ENCODE results near the gene CPT1A.

CPT1A gene

DNA sequence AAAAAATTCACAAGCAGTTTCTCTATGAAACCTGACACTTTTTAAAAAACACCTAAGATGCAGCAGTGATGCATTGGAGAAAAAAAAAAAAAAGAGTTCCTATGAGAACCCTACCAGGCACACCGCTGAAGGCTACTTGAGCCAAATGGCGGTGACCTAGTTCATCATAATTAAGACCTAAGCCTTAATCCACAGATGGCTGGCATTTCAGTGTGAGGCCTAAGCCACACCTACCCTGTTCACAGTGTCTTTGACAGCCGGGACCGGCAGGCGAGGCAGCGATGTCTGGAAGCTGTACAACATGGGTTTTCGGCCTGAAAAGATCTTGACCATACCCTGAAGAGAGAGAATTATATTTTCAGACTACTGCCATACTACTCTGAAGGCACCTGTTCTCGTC, 38.0 kb downstream of the CPT1A start:
- H3K27me3 Mint-ChIP-seq: no peaks in the 10 kb centered on the region
- no peak for ATAC-seq
- no peaks in the 10 kb centered on the region for H3K4me1 Mint-ChIP-seq
- no peak for DNase-seq
- H3K27ac Mint-ChIP-seq: no peak overlapping the region
- H3K9me3 Mint-ChIP-seq: no peaks in the 10 kb centered on the region
- no peak overlapping the region for H3K4me3 Mint-ChIP-seq

DNA sequence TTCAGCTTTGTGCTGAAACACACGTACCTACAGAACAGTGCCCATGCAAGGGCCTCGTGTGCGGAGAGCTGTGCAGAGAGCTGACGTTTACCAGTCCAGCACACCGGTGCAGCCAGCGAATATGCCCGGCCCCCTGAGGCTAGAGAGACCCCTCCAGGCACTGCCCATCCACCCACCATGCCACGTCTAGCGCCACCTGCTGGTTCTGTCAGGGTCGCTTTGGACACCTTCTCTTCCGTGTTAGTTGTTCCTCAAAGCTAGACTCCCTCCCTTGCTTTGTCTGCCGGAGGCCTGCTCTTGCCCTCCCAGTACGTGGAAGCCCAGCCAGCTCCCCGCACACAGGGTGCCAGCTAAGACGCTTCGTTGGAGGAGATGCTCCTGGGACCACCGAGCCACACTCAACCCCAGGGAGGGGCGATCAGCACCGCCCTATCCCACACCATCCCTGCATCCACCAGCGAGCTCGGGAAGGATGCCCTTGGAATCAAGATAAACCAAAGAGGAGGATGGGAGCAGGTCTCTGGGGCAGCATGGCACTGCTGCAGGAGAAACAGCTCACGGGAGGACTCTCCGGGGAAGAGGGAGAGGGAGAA, 43.4 kb downstream of the CPT1A start:
- DNase-seq: peak; percentile 26 to 38
- H3K9me3 Mint-ChIP-seq: no peaks in the 10 kb centered on the region
- peak; percentile 23 for ATAC-seq
- no peak overlapping the region for H3K27ac Mint-ChIP-seq
- no peak overlapping the region for H3K4me3 Mint-ChIP-seq
- no peaks in the 10 kb centered on the region for H3K27me3 Mint-ChIP-seq
- H3K4me1 Mint-ChIP-seq: no peaks in the 10 kb centered on the region

DNA sequence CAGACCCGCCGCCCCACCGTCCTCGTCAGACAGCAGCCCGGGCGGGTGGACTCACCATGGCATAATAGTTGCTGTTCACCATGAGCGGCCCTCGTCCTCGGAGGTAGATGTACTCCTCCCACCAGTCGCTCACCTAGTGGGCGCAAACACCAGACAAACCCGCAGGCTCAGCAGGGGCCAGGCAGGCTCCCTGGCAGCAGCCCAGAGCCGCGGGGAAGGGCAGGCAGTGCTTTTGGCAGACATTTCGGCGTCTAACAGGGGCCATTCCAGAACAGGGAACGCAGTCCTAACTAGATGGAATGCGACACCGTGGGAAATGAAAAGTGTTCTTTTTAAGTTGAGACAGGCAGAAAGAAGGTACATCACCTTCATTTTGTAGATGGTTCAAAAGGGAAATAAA, 44.9 kb downstream of the CPT1A start:
- Mint-ChIP-seq H3K27ac (no peak overlapping the region), H3K4me1 (no peaks in the 10 kb centered on the region), H3K4me3 (no peak overlapping the region), H3K27me3 (no peaks in the 10 kb centered on the region), H3K9me3 (no peaks in the 10 kb centered on the region)
- ATAC-seq (no peak), DNase-seq (no peak)

DNA sequence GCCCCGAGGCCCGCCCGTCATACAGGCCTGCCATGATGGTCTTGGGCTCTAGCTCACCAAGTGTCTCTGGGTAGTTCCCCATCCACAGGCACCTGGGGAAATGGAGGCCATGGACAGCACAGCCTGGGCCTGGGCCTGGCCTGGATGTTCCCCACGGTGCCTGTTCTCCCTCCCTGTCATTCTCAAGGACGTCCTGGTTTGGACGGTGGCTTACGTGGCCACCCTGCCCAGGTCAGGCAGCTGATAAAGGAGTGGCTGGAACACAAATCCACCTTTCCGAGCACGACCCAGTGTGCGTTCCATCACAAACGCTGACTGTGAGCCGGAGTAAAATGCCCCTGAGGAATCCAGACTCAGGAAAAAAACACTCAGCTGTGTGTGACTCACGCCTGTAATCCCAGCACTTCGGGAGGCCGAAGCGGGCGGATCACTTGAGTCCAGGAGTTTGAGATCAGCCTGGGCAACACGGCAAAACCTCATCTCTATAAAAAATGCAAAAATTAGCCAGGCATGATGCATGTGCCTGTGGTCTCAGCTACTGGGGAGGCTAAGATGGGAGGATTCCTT, 49.2 kb downstream of the CPT1A start:
- no peak for DNase-seq
- H3K27ac Mint-ChIP-seq: peak overlapping the region; percentile 40 to 48
- H3K4me3 Mint-ChIP-seq: no peak overlapping the region
- no peaks in the 10 kb centered on the region for H3K27me3 Mint-ChIP-seq
- H3K9me3 Mint-ChIP-seq: no peaks in the 10 kb centered on the region
- H3K4me1 Mint-ChIP-seq: no peaks in the 10 kb centered on the region
- ATAC-seq: no peak

DNA sequence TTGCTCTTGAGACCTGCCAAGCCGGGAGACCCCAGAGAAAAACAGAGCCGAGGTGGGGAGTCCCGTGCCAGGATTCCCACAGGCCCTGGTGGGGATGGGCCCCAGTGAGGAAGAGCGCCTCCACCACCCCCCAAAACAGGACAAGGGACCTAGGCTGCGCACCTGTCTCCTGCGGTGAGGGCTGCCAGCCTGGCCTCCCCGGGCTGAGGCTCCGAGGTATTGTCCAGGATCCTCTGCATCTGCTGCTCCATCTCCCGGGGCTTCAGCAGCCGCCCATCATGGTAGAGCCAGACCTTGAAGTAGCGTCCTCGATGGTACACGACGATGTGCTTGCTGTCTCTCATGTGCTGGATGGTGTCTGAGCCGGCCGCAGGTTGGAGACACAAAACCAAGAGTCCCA, 57.1 kb downstream of the CPT1A start:
- DNase-seq (no peak), ATAC-seq (no peak)
- Mint-ChIP-seq H3K27ac (peak overlapping the region in 1 of 2 donors; percentile 42), H3K27me3 (no peaks in the 10 kb centered on the region), H3K9me3 (no peaks in the 10 kb centered on the region), H3K4me1 (no peaks in the 10 kb centered on the region), H3K4me3 (no peak overlapping the region)

DNA sequence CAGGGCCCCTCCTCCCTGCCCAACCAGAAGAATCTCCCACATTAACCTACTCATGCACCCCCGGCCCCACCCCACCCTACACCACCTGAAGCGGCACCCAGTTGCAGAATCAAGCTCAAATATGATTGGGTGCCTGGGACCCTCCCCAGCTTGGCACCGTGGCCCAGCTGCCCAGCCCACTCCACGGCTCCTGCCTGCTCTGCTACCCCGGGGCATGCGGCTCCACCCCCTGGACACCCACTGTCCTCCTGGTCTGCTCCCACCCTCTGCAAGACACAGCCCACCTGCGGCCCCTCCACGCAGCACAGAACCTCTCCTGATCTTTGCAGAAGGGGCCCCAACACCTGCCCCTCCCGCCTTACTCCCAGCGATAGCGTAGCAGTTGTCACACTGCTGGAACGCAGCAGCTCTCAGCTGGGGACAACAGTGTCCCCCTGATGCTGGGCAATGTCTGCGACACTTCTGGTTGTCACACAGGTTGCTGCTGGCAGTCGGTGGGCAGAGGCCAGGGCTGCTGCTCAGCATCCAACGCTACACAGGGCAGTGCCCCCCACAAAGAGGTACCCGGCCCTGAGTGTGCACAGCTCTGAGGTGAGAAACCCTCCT, 58.4 kb downstream of the CPT1A start:
- Mint-ChIP-seq H3K9me3 (no peaks in the 10 kb centered on the region), H3K4me3 (no peak overlapping the region)
- no peak for DNase-seq

DNA sequence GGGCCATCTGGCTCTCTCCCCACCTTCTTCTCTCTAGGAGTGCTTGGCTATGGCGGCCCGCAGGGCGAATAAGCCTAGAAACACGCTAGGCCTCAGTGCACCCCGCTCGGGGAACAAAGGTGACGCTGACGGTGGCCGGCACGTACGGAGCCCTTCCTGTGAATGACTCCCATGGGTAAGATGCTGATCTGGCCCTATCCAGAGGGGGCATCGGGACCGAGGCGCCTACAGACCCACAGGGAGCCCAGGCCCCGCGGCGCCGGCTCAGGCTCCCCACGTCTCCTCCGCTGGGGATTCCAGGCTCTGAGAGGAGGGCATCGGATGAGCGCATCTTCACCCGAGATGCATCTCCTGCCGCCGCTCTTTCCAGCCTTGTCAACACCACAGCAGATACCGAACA, 59.0 kb downstream of the CPT1A start:
- Mint-ChIP-seq H3K4me3 (no peak overlapping the region), H3K27ac (no peak overlapping the region), H3K9me3 (no peaks in the 10 kb centered on the region), H3K27me3 (no peaks in the 10 kb centered on the region), H3K4me1 (no peaks in the 10 kb centered on the region)
- DNase-seq: no peak
- ATAC-seq: peak; percentile 23

More for the DNA sequence above, 58.4 kb downstream of the CPT1A start:
- no peak overlapping the region for H3K27ac Mint-ChIP-seq
- H3K27me3 Mint-ChIP-seq: no peaks in the 10 kb centered on the region
- H3K4me1 Mint-ChIP-seq: no peaks in the 10 kb centered on the region
- ATAC-seq: no peak

DNA sequence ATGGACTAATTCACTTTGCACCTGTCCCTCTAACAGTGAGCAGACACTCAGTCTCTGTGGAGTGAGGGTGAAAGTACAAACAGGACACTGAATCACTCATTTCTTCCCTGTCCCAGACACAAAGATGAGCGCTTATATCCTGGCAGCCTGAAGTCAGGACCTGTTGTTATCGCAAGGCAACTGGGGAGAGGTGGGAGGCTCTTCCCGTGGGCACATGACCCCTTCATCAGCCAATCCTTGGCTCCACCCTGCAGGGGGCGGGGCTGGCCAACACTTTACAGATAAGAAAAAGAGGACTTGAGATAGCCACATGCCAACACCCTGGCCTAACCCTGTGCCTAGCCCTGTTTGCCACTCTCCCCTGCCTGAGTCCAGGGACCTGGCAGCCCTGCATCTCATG, 60.9 kb downstream of the CPT1A start:
- Mint-ChIP-seq H3K4me3 (no peak overlapping the region), H3K27me3 (no peaks in the 10 kb centered on the region), H3K27ac (peak overlapping the region in 1 of 2 donors; percentile 80), H3K9me3 (no peaks in the 10 kb centered on the region), H3K4me1 (peaks cover 7% of the 10 kb centered on the region)
- DNase-seq (no peak), ATAC-seq (no peak)

DNA sequence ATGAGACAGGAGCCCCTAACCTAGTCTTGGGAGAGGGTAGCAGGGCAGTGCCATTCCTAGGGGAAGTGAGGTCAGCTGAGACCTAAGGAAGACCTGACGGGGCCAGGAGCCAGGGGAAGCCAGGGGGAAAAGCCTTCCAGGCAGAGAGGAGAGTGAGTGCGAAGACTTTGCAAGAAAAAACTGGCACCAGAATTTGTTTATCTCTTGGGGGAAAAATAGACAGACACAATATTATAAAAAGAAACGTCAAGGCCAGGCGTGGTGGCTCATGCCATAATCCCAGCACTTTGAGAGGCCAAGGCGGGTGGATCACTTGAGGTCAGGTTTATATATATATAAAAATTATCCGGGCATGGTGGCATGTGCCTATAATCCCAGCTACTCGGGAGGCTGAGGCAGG, 63.5 kb downstream of the CPT1A start:
- no peaks in the 10 kb centered on the region for H3K27me3 Mint-ChIP-seq
- H3K27ac Mint-ChIP-seq: no peak overlapping the region
- ATAC-seq (no peak), DNase-seq (no peak)
- no peak overlapping the region for H3K4me3 Mint-ChIP-seq
- peaks cover 7% of the 10 kb centered on the region for H3K4me1 Mint-ChIP-seq
- H3K9me3 Mint-ChIP-seq: no peaks in the 10 kb centered on the region

DNA sequence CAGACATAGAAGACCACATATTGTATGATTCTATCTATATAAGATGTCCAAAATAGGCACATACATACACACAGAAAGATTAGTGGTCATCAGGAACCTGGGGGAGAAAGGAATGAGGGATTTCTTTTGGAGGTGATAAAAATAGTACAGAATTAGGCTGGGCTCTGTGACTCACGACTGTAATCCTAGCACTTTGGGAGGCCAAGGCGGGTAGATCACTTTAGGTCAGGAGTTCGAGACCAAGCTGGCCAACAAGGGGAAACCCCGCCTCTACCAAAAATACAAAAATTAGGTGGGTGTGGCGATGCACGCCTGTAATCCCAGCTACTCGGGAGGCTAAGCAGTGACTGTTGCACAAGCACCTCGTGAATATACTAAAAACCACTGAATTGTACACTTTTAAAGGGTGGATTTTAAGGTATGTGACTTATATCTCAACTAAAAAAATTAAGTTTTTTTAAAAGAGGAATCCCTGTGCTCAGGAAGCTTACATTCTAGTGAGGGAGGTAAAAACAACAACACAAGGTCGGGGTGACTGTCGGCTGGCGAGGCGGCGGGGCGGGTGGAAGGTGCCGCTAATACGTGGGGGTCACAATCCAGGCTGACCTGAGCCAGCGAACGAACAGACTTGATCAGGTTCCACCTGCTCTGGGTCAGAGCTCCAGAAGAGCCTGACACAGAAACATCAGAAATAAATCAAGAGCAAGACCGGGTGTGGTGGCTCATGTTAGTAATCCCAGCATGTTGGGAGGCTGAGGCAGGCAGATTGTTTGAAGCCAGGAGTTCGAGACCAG, 65.1 kb downstream of the CPT1A start:
- H3K27ac Mint-ChIP-seq: peak overlapping the region in 1 of 2 donors; percentile 61
- ATAC-seq (no peak), DNase-seq (no peak)

DNA sequence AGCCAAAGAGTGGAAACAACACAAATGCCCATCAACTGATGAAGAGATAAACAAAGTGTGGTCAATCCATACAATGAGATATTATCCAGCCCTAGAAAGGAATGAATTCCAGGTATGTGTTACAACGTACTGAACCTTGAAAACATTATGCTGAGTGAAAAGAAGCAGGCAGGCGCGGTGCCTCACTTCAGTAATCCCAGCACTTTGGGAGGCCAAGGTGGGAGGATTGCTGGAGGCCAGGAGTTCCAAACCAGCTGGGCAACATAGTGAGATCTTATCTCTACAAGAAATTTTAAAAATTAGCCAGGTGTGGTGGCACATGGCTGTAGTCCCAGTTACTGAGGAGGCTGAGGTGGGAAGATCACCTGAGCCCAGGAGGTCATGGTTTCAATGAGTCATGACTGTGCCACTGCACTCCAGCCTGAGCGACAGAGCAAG, 65.7 kb downstream of the CPT1A start:
- Mint-ChIP-seq H3K27me3 (no peaks in the 10 kb centered on the region), H3K4me1 (peaks cover 7% of the 10 kb centered on the region), H3K4me3 (no peak overlapping the region), H3K27ac (peak overlapping the region in 1 of 2 donors; percentile 61), H3K9me3 (no peaks in the 10 kb centered on the region)
- no peak for DNase-seq
- no peak for ATAC-seq

More for the DNA sequence above, 65.1 kb downstream of the CPT1A start:
- no peak overlapping the region for H3K4me3 Mint-ChIP-seq
- no peaks in the 10 kb centered on the region for H3K9me3 Mint-ChIP-seq
- no peaks in the 10 kb centered on the region for H3K27me3 Mint-ChIP-seq
- peaks cover 7% of the 10 kb centered on the region for H3K4me1 Mint-ChIP-seq

DNA sequence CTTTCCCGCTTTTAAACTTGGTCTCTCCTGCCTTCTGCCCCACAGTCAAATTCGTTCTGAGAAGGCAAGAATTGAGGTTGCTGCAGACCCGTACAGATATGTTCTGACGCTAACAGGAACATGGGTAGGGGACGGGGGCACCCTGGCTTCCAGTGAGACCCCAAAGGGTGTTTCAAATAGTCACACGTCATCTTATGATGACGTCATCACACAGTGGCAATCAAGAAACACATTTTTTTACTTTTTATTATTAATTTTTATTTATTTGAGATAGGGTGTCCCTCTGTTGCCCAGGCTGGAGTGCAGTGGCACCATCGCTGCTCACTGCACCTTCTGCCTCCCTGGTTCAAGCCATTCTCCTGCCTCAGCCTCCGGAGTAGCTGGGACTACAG, 67.5 kb downstream of the CPT1A start:
- DNase-seq (no peak), ATAC-seq (no peak)
- Mint-ChIP-seq H3K4me1 (peaks cover 7% of the 10 kb centered on the region), H3K9me3 (no peaks in the 10 kb centered on the region), H3K4me3 (no peak overlapping the region), H3K27ac (no peak overlapping the region), H3K27me3 (no peaks in the 10 kb centered on the region)

DNA sequence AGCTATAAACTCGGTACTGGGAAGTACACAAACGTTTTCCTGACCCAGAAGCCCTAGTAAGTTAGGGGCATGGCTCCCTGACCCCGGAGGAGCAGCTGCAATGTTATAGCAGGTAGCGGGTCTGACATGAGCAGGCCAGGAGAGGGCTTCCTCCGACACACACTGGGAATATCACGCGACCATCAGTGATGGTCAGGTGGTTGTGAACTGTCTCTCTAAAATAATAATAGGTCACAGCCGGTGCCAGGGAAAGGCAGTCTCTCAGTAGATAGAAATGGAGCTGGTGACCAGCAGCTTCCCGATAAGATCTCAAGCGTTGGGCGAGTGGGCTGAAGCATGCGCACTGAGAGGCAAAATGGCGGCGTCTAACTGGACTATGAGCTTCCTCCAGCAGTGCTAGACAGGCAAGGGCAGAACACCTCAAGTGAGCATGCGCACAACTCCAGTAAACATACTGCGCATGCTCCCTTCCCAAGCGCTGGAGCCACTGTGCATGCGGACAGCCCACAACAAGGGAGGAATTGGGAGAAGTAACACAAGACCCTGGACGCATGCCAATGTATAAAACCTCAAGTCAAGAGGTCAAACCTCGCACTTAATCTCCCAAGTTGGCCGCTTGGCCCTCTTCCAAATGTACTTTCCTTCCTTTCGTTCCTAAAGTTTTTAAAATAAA, 68.1 kb downstream of the CPT1A start:
- Mint-ChIP-seq H3K4me3 (no peak overlapping the region), H3K27me3 (no peaks in the 10 kb centered on the region), H3K9me3 (no peaks in the 10 kb centered on the region), H3K27ac (no peak overlapping the region), H3K4me1 (peaks cover 7% of the 10 kb centered on the region)
- no peak for ATAC-seq
- DNase-seq: no peak

DNA sequence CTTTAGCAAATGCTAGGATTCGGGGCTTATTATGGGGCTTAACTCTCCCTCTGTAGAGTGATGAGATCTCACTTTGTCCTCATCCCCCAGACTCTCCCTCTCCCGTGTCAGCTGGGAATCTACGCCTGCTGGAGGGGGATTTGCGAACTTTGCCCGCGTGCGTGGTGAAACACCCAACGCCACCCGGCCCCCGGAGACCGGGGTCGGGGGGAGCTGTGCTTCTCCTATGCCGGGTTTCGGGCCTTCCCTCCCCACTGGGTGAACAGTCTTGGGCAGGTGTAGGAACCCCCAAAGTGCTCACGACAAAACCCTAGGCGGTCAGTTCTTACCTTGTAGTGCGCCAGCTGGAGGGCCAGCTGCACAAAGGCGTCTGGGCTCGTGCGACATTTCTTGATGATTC, 68.8 kb downstream of the CPT1A start:
- H3K27ac Mint-ChIP-seq: no peak overlapping the region
- peaks cover 7% of the 10 kb centered on the region for H3K4me1 Mint-ChIP-seq
- H3K27me3 Mint-ChIP-seq: no peaks in the 10 kb centered on the region
- DNase-seq (no peak), ATAC-seq (no peak)
- no peak overlapping the region for H3K4me3 Mint-ChIP-seq
- H3K9me3 Mint-ChIP-seq: no peaks in the 10 kb centered on the region

DNA sequence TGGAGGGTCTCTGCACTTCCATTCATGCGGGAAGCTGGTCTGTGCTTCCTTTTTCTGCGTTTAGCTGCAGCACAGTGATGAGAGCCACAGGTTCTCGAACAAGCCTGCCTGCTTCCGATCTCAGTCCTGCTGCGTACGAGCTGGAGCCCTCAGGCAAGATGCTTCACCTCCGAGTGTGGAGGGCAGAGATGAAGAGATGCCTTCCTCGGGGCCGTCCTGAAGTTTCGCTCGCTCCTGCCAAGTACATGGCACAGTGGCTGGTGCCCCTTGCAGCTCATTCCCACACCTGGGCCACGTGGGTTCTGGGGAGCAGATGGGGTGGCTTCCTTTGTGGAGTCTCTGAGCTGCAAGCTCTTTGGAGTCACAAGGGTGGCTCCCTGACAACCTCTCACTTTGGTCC, 70.9 kb downstream of the CPT1A start:
- Mint-ChIP-seq H3K9me3 (no peaks in the 10 kb centered on the region), H3K4me3 (no peak overlapping the region), H3K4me1 (no peaks in the 10 kb centered on the region), H3K27me3 (no peaks in the 10 kb centered on the region), H3K27ac (no peak overlapping the region)
- ATAC-seq: no peak
- DNase-seq: no peak

DNA sequence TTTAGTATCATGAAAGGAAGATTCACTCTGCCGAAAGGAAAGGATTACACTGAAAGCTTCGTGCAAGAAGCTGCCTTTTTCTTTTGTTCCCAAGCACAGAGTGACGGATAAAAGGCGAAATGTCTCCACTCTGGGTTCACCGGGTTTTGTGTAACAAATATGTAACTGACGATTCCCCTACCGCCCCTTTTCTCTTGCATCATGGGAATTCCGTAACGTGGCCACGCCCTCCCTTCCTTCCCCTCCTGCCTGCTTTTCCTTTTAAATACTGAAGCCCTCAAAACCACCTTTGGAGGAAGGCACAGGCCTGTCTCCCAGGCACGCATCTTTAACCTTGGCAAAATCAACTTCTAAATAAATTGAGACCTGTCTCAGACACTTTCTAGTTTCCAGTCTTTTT, 74.0 kb downstream of the CPT1A start:
- Mint-ChIP-seq H3K27ac (no peak overlapping the region), H3K4me3 (no peak overlapping the region), H3K4me1 (no peaks in the 10 kb centered on the region), H3K9me3 (no peaks in the 10 kb centered on the region), H3K27me3 (no peaks in the 10 kb centered on the region)
- DNase-seq (no peak), ATAC-seq (no peak)

Data from stimulated activated naive CD8-positive, alpha-beta T cell treated with anti-CD3 and anti-CD28 coated beads, Interleukin-15, amount 100 ng/mL, for 72 hours (primary cell).